EL (cell line): ENCODE data around the gene PNPLA8.
"Not testable (repeated sequence)": the region's sequence is repeated elsewhere in the genome, so short reads cannot be mapped to it uniquely, and the experiment has no call there.

Experiments
- DNase-seq: peaks from one replicate; pipeline ENCODE4 v3.0.0-alpha.2; 2016

PNPLA8 gene

GRCh38 chr7:108526768-108527017, 758 bp upstream of the PNPLA8 start:
- no peak for DNase-seq

DNA sequence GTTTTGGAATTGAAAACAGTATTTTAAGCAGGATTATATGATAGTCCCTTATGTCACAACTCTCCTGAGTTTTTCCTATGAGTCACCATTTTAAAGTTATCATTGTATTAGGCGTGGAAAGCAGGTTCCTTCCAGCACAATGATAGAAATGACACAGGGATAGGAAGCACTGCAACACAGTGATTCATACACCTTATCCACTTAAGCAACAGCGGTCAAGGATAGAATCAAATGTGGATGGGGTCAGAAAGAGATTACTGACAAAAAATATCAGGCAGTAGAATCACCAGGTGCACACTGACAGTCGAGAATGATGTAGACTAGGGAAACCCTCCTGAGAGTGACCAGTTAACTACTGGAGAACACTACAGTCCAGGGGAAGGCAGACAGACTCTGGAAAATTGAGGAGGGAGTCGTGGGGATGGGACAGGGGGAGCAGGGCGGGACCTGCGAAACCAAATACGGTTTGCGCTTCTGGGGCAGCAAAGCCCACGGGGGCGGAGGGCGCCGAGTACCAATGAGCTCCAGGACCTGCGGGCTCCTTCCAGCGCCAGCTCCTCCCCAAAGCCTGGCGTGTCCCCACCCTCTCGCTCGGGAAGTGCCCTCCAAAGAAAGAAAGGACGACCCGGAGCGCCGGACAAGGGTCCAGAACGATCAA, 479 bp downstream of the PNPLA8 start:
- DNase-seq = peak; percentile 87

- DNase-seq = no peak
Observed at GRCh38 chr7:108522780-108523179, 3.2 kb downstream of the PNPLA8 start.

- no peak for DNase-seq
Observed at GRCh38 chr7:108517951-108518350, 8.0 kb downstream of the PNPLA8 start.

DNA sequence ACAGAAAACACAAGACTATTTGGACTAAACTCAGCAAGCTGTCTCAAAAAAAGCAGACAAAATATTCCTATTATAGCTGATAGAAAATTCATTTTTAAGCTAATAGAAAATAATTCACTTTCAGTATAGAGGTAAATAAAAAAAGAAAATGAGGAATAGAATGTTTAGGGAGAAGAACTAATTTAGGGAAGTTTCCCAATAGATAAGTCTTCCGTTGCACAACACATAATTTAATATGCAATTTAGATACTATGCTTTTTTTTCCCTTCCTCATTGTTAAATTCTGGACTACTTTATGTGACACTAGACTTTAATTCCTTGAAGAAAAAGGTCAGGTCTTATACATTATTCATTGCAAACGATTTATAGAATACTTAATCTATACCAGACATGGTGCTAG, 10.3 kb downstream of the PNPLA8 start:
- no peak for DNase-seq

GRCh38 chr7:108515013-108515412, 10.9 kb downstream of the PNPLA8 start:
- DNase-seq = no peak

GRCh38 chr7:108511939-108512338, 14.0 kb downstream of the PNPLA8 start:
- no peak for DNase-seq

GRCh38 chr7:108504576-108504975, 21.4 kb downstream of the PNPLA8 start:
- DNase-seq = not testable (repeated sequence)

DNA sequence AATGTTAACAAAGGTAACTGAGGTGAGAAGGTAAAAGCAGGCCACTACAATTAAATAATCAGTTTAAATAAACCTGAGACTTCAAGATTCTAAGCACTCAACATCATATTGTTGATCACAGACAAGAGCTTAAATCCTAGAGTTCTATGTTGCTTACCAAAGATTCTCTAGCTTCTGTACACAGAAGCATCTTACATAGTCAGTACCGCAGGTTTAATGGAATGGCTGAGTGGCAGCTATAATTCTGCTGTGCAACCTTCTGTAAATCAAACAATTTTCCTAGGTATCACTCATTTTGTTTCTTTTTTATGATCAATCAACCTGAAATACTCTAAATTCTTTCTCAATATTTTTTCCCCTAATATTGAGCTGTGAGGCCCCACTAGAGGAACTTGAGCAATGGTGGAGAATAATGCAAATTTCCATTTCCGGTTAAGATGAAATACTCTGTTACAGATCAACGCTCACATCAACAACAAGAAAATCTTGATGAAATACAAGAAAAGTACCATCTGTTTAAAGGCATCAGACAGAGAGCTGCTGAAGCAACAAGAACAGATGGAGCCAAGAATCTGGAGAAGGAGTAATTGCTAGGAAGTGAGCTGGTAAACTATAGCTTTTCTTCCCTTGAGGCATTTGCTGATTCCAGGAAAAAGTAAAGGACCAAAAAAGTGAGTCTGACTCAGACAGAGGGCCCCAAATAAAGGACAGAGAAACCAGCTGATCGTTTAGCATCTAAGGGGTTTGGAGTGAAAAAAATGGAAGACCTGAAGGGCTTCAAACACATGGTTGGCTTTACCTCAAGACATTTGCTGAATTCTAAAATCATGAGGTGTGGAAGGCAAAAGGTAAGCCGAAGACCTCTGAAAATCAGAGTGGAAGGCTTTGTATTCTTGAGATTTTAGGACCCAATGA, 22.6 kb downstream of the PNPLA8 start:
- peak; percentile 3 for DNase-seq

DNA sequence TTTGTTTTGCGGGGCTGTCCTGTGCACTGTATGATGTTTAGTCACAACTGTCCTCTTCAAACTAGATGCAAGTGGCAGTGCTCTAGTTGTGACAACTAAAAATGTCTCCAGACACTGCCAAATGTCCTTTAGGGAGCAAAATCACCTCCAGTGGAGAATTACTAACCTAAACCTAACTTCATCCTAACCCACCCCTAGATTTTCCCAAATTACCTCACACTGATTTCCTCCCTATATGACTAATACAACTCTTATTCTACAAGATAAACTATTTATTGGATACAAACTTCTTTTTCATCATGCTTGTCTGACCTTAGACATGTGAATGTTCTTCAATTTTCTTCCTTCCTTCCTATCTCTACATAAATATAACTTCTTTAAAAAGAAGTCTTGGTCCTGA, 26.4 kb downstream of the PNPLA8 start:
- no peak for DNase-seq

GRCh38 chr7:108498481-108498880, 27.5 kb downstream of the PNPLA8 start:
- no peak for DNase-seq

DNA sequence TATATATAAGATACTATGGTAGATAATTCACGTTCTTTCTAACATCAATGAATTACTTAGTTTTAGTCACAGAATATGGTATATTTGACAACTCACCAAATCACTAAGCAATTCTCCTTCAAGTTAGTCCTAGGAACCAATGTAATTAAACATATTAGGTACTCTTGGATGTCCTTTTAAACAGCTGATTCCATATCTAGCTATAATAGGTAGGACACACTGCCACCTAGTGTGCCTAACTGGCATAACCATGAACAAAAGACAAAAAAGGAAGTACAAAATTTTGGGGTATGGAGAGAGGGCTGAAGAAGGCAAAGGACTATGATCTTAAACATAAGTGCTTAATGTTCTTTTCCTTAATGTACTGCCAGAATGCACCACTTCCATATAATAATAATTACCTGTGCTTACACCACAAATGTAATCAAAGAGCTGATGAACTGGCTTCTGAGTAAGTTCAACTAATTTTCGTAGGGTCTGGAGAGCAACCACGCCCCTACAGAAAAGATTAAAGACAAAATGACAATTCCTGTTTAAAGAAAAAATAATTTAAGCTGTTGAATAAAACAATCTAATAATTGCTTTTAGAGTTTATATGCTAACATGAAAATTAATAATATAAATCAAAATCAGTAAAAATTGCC, 28.7 kb downstream of the PNPLA8 start:
- DNase-seq = peak; percentile 50

- no peak for DNase-seq
Observed at GRCh38 chr7:108492742-108493141, 33.2 kb downstream of the PNPLA8 start.

- DNase-seq = no peak
Observed at GRCh38 chr7:108488768-108489538, 37.0 kb downstream of the PNPLA8 start.

- DNase-seq = no peak
Observed at GRCh38 chr7:108487646-108488045, 38.3 kb downstream of the PNPLA8 start.

GRCh38 chr7:108486291-108486966, 39.5 kb downstream of the PNPLA8 start:
- DNase-seq = no peak

DNA sequence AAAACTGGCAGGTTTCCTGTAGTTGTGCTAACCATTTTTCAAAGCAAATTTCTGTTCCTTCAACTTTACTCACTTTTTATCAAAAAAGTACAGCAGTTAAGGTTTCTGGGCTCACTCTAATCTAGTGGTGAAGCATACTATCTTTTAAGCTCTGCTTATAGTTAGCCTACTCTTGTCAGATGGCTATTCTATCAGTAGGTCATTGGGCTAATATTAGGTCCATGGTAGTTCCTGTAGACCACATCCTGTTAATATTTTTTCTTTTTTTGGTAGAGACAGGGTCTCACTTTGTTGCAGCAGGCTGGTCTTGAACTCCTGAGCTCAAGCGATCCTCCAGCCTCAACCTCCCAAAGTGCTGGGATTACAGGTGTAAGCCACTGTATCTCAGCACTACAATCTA, 41.8 kb downstream of the PNPLA8 start:
- DNase-seq = no peak

- DNase-seq = no peak
Observed at GRCh38 chr7:108480311-108480710, 45.6 kb downstream of the PNPLA8 start.

DNA sequence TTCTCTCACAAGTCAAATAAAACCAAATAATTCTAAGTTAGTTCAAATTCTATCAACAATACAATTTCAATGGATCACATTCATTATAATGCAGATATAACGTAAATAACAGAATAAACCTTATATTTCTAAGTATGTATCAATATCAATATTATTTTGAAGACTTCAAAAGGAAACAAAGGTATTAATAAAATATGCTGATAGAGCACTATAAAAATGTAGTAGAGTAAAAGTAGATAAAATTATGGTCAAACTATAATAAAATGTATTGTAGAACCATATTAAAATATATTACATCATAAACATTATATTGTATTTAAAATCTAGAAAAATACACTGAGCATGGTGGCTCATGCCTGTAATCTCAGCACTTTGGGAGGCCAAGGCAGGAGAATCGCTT, 46.2 kb downstream of the PNPLA8 start:
- no peak for DNase-seq

GRCh38 chr7:108479118-108479517, 46.8 kb downstream of the PNPLA8 start:
- no peak for DNase-seq

DNA sequence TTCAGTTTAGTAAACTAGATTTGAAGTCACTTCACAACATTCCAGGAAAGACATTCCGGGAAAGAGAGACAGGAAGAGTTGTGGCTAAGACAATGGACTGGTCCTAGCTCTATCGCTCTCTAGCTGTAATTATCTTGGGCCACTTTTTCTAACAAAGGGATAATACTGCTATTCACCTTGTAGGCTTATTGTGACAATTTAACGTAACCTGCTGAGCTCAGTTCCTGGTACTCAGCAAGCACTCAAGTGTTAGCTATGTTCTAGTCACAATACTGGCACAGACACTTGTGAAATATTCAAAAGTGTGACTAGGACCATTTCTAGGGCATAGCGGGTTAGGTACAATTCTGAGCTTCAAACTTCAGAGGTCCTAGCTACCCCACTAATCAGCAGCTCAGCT, 57.7 kb downstream of the PNPLA8 start:
- DNase-seq = no peak

- no peak for DNase-seq
Observed at GRCh38 chr7:108467391-108467790, 58.5 kb downstream of the PNPLA8 start.

- not testable (repeated sequence) for DNase-seq
Observed at GRCh38 chr7:108466322-108466721, 59.6 kb downstream of the PNPLA8 start.
